COLO829 (cell line): ENCODE data around the gene CLN6.
"Not testable (repeated sequence)": the region's sequence is repeated elsewhere in the genome, so short reads cannot be mapped to it uniquely, and the experiment has no call there.

Experiments used
- DNase-seq: peaks from one replicate; pipeline ENCODE4 v3.0.0; 2012; ENCODE audit warnings: low spot score

CLN6 gene

GRCh38 chr15:68206711-68207151 is 22.8 kb downstream of the CLN6 start:
- DNase-seq, result no peak

GRCh38 chr15:68205954-68206539 is 23.5 kb downstream of the CLN6 start:
- DNase-seq, result no peak

- no peak for DNase-seq
Measured at GRCh38 chr15:68205558-68205944, 24.0 kb downstream of the CLN6 start.

- DNase-seq, result no peak
Measured at GRCh38 chr15:68204776-68205557, 24.6 kb downstream of the CLN6 start, which contains the start of gene CALML4. Gene CALML4, minus strand, starts transcription at chr15:68205332. Its CDS starts 85 bp downstream, at chr15:68205247.

GRCh38 chr15:68204361-68204760 is 25.2 kb downstream of the CLN6 start:
- no peak for DNase-seq

GRCh38 chr15:68203956-68204355 is 25.6 kb downstream of the CLN6 start:
- no peak for DNase-seq

- no peak for DNase-seq
Measured at GRCh38 chr15:68203486-68203885, 26.0 kb downstream of the CLN6 start.

- not testable (repeated sequence) for DNase-seq
Measured at GRCh38 chr15:68202994-68203393, 26.5 kb downstream of the CLN6 start.

GRCh38 chr15:68201879-68202261 is 27.7 kb downstream of the CLN6 start:
- no peak for DNase-seq

GRCh38 chr15:68201153-68201878 is 28.2 kb downstream of the CLN6 start:
- no peak for DNase-seq

GRCh38 chr15:68200016-68200861 is 29.3 kb downstream of the CLN6 start:
- DNase-seq, result no peak

- DNase-seq, result no peak
Measured at GRCh38 chr15:68199340-68199739, 30.2 kb downstream of the CLN6 start.

GRCh38 chr15:68197661-68198437 is 31.7 kb downstream of the CLN6 start:
- DNase-seq, result no peak

GRCh38 chr15:68197170-68197492 is 32.4 kb downstream of the CLN6 start:
- DNase-seq, result no peak

- no peak for DNase-seq
Measured at GRCh38 chr15:68196445-68197169, 32.9 kb downstream of the CLN6 start.

- no peak for DNase-seq
Measured at GRCh38 chr15:68195336-68196112, 34.0 kb downstream of the CLN6 start.

GRCh38 chr15:68192804-68193486 is 36.6 kb downstream of the CLN6 start:
- DNase-seq, result no peak

GRCh38 chr15:68192117-68192516 is 37.4 kb downstream of the CLN6 start:
- DNase-seq, result no peak

- no peak for DNase-seq
Measured at GRCh38 chr15:68191555-68191954, 38.0 kb downstream of the CLN6 start.
